ENCODE measurements around the gene ST7L. TPM values are rescaled to one million over a fixed set of nuclear protein-coding genes. Genes with fewer than 3 reads are reported as not detected.

Gene ST7L
- total RNA-seq, 1 experiment from 2014 or later, result 13.6 TPM

DNA sequence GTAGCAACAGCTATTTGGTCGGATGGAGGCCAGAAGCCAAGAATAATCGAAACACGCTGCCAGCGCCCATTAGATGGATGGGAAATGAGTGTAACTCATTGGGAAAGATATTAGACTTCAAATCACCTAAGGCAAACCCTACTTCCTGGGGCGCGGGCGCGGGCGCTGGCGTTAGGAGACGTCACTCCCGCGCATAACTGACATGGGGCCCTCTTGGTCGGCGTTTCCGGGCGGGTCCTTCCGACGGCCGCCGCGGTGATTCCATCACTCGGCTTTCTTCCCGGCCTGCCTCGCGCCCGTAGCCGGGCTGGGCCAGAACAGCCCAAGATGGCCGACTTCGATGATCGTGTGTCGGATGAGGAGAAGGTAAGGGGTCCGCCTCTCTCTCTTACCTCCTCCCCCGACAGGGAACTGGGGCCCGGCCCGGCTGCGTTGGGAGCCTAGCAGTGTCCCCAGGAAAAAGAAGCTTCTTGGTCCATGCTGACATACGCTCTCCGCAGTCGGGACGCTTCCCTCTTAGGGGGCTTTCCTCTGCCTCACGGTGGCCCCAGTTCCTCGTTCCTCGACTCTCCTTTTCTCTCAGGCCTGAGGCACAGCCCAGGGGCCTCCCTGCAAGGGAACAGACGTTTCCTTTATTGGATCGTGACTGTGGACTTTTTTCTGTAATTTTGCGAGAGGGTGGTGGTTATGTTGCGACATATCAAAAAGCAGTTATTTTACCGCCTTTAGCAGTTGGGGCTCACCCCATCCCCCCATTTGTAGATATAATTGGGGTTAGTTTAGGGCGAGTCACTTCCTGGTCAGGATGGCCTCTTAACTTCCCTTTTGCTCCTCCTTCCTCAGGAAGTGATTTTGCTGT, 806 bp upstream of the ST7L start, which contains the start of gene CAPZA1:
Gene CAPZA1 (plus strand): TSS at position 315 of the 859 bp plus-strand sequence. CDS start 13 bp downstream, at position 328.
- no peaks in the 10 kb centered on the region for H3K4me1 Mint-ChIP-seq (ENCODE audit: low read depth, unreplicated experiment)
- intact Hi-C loops (cut with micrococcal nuclease; ENCODE audit: unreplicated experiment), result loop anchor here (2.0 to 5.0 kb wide), 3 partner anchors 53 to 117 kb away; partner anchors contain the start of genes MOV10 and RHOC
- H3K27ac Mint-ChIP-seq (ENCODE audit: unreplicated experiment), result peak within 1 kb of the TSS; percentile 98
- Histone ChIP-seq H3K27me3 (replicated peaks; ENCODE audit: control insufficient read depth, insufficient read depth, low read length) (no peaks in the 10 kb centered on the region), H3K9me3 (no peaks in the 10 kb centered on the region), H3K4me3 (ENCODE audit: low read depth, low read length) (peak within 1 kb of the TSS; percentile 95), H3K4me1 (no peaks in the 10 kb centered on the region), H3K36me3 (ENCODE audit: control insufficient read depth, insufficient read depth, low read length) (no peaks in the 10 kb centered on the region)
- ChIA-PET POLR2A (interaction anchor here (0.6 kb wide), 2 partner anchors 16 to 631 kb away, joined by 3 to 7 read pairs; no protein-coding TSS in a partner anchor), CTCF (no interaction called here)
- peak; percentile 85 to 86 for DNase-seq
- no peaks in the 10 kb centered on the region for H3K9me3 Mint-ChIP-seq (ENCODE audit: unreplicated experiment)
- peak within 1 kb of the TSS; percentile 98 for H3K4me3 Mint-ChIP-seq (ENCODE audit: unreplicated experiment)
- H3K27me3 Mint-ChIP-seq (ENCODE audit: insufficient read depth, unreplicated experiment), result no peaks in the 10 kb centered on the region
- peaks cover 9% of the 10 kb centered on the region for H3K36me3 Mint-ChIP-seq (ENCODE audit: insufficient read depth, unreplicated experiment)
- TF ChIP-seq, protein P1, sequence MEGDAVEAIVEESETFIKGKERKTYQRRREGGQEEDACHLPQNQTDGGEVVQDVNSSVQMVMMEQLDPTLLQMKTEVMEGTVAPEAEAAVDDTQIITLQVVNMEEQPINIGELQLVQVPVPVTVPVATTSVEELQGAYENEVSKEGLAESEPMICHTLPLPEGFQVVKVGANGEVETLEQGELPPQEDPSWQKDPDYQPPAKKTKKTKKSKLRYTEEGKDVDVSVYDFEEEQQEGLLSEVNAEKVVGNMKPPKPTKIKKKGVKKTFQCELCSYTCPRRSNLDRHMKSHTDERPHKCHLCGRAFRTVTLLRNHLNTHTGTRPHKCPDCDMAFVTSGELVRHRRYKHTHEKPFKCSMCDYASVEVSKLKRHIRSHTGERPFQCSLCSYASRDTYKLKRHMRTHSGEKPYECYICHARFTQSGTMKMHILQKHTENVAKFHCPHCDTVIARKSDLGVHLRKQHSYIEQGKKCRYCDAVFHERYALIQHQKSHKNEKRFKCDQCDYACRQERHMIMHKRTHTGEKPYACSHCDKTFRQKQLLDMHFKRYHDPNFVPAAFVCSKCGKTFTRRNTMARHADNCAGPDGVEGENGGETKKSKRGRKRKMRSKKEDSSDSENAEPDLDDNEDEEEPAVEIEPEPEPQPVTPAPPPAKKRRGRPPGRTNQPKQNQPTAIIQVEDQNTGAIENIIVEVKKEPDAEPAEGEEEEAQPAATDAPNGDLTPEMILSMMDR (IDR thresholded peaks at IDR 0.05; ENCODE audit: insufficient read depth in 1 of 2, low read depth in 1 of 2, low read length in 1 of 2, severe bottlenecking in 1 of 2, unreplicated experiment in 1 of 2), result no peak
- no TSS peak for BruUV-seq (replicated peaks)

GRCh38 chr1:112618114-112618720, 724 bp downstream of the ST7L start:
- TSS peak; percentile 51 for BruUV-seq (replicated peaks)
- CTCF ChIA-PET, result interaction anchor here (0.8 kb wide), 1 partner anchor 87 kb away, joined by 3 read pairs; no protein-coding TSS in a partner anchor
- Mint-ChIP-seq H3K36me3 (ENCODE audit: insufficient read depth, unreplicated experiment) (peaks cover 6% of the 10 kb centered on the region), H3K27ac (ENCODE audit: unreplicated experiment) (peak overlapping the region; percentile 98), H3K4me3 (ENCODE audit: unreplicated experiment) (peak overlapping the region; percentile 98), H3K27me3 (ENCODE audit: insufficient read depth, unreplicated experiment) (no peaks in the 10 kb centered on the region), H3K4me1 (ENCODE audit: low read depth, unreplicated experiment) (no peaks in the 10 kb centered on the region), H3K9me3 (ENCODE audit: unreplicated experiment) (no peaks in the 10 kb centered on the region)
- peak overlapping the region; percentile 95 for H3K4me3 ChIP-seq (ENCODE audit: low read depth, low read length)
- TF ChIP-seq, protein P1 (IDR thresholded peaks at IDR 0.05; ENCODE audit: insufficient read depth in 1 of 2, low read depth in 1 of 2, low read length in 1 of 2, severe bottlenecking in 1 of 2, unreplicated experiment in 1 of 2), result no peak
- intact Hi-C loops (cut with micrococcal nuclease; ENCODE audit: unreplicated experiment), result loop anchor here (2.0 to 5.0 kb wide), 3 partner anchors 54 to 116 kb away; partner anchors contain the start of genes MOV10 and RHOC
- H3K9me3 ChIP-seq, result no peaks in the 10 kb centered on the region
- H3K4me1 ChIP-seq, result no peaks in the 10 kb centered on the region
- no peaks in the 10 kb centered on the region for H3K36me3 ChIP-seq (ENCODE audit: control insufficient read depth, insufficient read depth, low read length)
- POLR2A ChIA-PET, result no interaction called here
- no peaks in the 10 kb centered on the region for H3K27me3 ChIP-seq (replicated peaks; ENCODE audit: control insufficient read depth, insufficient read depth, low read length)
- DNase-seq, result no peak

GRCh38 chr1:112614460-112615065, 4.4 kb downstream of the ST7L start:
- ChIA-PET CTCF (interaction anchor here (1.5 kb wide), 1 partner anchor 113 kb away, joined by 4 read pairs; no protein-coding TSS in a partner anchor), POLR2A (no interaction called here)
- intact Hi-C loops (cut with micrococcal nuclease; ENCODE audit: unreplicated experiment), result loop anchor here (1.0 to 5.0 kb wide), 3 partner anchors 58 to 223 kb away; partner anchors contain the start of gene MOV10
- Mint-ChIP-seq H3K4me1 (ENCODE audit: low read depth, unreplicated experiment) (no peaks in the 10 kb centered on the region), H3K27ac (ENCODE audit: unreplicated experiment) (no peak overlapping the region), H3K36me3 (ENCODE audit: insufficient read depth, unreplicated experiment) (peaks cover 31% of the 10 kb centered on the region), H3K9me3 (ENCODE audit: unreplicated experiment) (no peaks in the 10 kb centered on the region), H3K4me3 (ENCODE audit: unreplicated experiment) (no peak overlapping the region), H3K27me3 (ENCODE audit: insufficient read depth, unreplicated experiment) (no peaks in the 10 kb centered on the region)
- H3K4me3 ChIP-seq (ENCODE audit: low read depth, low read length), result no peak overlapping the region
- no TSS peak for BruUV-seq (replicated peaks)
- no peaks in the 10 kb centered on the region for H3K27me3 ChIP-seq (replicated peaks; ENCODE audit: control insufficient read depth, insufficient read depth, low read length)
- H3K36me3 ChIP-seq (ENCODE audit: control insufficient read depth, insufficient read depth, low read length), result no peaks in the 10 kb centered on the region
- no peaks in the 10 kb centered on the region for H3K9me3 ChIP-seq
- DNase-seq, result peak in 1 of 2 experiments; percentile 27
- TF ChIP-seq, protein P1 (IDR thresholded peaks at IDR 0.05; ENCODE audit: insufficient read depth in 1 of 2, low read depth in 1 of 2, low read length in 1 of 2, severe bottlenecking in 1 of 2, unreplicated experiment in 1 of 2), result peak; percentile 34 to 47
- no peaks in the 10 kb centered on the region for H3K4me1 ChIP-seq

Measured in Caco-2 (cell line).